HG02571 (cell line): Measurements from ENCODE around the gene TUBB8.
"Not testable (repeated sequence)": the region's sequence is repeated elsewhere in the genome, so short reads cannot be mapped to it uniquely, and the experiment has no call there.

Experiments used
- ATAC-seq: cut with Tn5 transposase; IDR thresholded peaks from one replicate; pipeline ENCODE4 v1.9.1; 2021; ENCODE audit warnings: mild to moderate bottlenecking, moderate library complexity; ENCODE audit not compliant: unreplicated experiment

Gene TUBB8

DNA sequence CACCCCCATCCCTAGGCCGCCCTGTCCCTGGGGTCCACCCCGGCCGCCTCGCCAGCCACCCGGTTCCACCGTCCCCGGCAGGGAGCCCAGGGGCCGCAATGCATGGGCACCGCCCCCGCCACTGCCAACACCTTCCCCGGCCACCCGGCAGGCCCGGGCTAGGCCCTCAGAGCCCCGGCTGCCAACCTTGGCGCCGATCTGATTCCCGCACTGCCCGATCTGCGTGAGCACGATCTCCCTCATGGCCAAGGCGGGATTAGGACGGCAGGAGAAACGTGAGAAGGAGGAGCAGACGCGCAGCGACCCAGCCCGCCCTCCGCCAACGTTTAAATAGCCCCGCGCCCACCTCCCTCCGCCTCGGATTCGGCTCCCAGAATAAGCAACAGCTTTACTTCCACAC, at the start of gene TUBB8:
TSS of gene TUBB8 (minus strand) at position 301 of the 400 bp plus-strand sequence. CDS start at position 243, 58 bp downstream.
- no peak for ATAC-seq

DNA sequence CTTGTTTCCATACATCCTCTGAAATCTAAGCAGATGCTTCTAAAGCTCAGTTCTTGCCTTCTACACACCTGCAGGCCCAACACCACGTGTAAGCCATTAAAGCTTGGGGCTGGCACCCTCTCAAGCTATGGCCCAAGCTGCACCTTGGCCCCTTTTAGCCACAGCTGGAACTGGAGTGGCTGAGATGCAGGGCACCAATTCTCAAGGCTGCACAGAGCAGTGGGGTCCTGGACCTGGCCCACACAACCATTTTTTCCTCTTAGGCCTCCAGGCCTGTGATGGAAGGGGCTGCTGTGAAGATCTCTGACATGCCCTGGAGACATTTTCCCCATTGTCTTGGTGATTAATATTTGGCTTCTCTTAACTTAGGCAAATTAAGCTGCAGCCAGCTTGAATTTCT, 47.4 kb upstream of the TUBB8 start:
- ATAC-seq = no peak

DNA sequence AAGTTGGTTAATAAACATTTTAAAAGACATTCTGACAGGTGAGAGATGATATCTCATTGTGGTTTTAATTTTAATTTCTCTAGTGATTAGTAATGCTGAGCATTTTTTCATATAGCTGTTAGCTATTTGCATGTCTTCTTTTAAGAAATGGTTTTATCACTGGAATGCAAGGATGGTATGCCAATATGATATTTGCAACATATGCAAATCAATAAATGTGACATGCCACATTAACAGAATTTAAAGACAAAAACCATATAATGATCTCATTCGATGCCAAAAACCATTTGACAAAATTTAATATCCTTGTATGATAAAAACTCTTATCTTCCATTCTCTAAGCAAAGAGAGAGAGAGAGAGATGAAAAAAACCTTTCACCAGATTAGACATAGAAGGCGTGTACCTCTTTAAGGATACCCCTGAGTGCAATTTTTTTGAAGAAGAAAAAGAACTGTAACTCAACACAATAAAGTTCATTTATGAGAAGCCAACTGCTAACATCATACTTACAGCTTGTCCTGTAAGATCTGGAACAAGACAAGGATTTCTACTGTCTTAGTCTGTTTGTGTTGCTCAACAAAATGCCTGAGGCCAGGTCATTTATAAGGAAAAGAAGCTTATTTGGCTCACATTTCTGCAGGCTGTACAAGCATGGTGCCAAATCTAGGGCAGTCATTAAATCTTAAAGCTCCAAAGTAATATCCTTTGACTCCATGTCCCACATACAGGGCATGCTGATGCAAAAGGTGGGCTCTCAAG, 46.4 kb upstream of the TUBB8 start:
- ATAC-seq = no peak

DNA sequence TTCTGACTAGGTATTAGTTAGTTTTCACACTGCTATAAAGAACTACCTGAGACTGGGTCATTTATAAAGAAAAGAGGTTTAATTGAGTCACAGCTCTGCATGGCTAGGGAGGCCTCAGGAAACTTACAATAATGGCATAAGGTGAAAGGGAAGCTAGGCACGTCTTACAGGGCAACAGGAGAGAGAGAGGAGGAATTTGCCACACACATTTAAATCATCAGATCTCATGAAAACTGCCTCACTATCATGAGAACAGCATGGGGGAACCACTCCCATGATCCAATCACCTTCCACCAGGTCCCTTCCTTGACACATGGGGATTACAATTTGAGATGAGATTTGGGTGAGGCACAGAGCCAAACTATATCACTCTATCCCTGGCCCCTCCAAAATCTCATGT, 45.5 kb upstream of the TUBB8 start:
- ATAC-seq = no peak

DNA sequence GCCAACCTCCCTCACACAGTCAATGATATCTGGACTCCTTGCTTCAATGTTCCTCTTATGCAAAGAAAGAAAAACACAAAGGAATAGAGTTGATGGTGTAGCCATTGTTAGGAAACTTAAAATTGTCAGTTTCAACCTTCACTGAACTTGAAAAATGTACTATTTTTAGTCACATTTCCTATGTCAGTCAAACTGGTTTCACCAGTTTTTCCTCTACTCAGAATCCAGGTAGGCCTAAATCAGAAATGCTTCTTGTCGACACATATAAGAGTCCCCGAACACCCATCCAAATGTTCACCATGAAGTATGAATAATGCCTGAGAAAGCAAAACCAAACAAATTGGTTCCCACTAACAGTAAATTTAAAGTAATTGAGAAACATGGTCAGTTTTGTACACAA, 43.8 kb upstream of the TUBB8 start:
- ATAC-seq = no peak

DNA sequence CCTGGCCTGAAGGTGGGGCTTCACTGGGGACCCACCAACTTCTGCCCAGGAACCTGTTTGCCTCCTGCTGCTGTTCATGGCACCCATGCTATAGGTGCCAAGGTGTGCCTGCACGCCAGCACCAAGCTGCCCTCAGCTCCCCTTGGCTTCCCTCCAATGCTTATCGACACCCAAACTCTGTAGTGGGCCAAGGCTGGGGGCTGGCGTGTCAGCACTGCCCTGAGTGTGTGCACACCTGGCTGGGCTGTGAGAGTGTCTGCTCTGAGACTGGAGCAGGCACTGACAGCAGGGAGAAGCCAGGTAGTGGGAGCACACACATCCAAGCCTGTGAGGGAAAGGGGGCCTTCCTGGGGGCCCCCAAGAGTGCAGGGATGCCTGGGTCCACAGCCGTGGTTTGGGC, 43.1 kb upstream of the TUBB8 start:
- no peak for ATAC-seq

DNA sequence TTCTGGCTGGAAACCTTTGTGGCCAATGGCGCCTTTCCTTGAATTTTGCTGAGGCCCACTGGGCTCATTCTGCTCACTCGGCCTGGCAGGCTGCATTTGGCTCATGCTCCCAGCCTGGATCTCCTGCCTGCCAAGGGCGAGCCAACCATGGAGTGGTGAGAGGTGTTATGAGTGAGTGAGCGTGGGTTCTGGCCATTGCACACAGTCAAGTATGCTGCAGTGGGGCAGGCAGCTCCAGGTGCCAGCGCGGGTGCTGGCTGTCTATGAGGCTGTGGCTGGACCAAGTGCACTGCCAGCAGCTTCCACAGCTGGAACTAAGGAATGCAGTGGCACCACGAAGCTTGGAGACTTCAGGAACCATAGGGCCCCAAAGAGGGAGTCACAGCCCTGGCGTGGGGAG, 42.2 kb upstream of the TUBB8 start:
- no peak for ATAC-seq

DNA sequence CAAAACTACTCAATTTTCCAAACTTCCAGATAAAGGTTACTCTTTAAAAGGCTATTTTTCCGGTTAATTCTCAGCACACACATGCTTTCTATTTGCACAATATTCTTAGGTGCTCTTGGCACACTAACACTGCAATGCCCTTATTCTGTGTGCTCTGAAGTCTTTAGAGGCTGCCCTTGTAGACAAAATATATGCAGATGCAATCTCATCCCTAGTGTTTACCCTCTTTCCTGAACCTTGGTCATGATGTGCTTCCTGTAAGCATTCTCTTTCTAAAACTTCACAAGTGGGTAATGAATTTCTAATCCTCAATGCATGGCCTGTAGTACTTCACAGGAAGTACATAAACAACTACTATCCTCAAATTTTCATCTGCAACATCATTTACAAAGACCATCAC, 41.1 kb upstream of the TUBB8 start:
- no peak for ATAC-seq

DNA sequence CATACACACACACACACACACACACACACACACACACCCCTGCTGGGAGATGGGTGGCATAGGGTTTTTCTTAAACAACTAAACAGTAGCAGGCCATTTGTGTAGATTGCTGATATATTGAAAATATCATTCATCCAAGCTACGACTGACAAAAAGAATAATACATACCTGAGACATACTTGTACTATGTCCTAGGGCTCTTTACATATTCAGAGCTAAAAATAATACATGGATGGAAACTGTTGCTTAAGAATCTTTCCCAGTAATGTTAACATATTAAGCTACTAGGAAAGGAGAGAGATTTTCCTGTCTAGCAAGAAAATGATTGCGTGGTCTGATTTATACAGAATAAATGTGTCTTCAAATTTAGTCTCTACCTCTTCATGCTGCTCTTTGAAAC, 40.2 kb upstream of the TUBB8 start:
- ATAC-seq = no peak

DNA sequence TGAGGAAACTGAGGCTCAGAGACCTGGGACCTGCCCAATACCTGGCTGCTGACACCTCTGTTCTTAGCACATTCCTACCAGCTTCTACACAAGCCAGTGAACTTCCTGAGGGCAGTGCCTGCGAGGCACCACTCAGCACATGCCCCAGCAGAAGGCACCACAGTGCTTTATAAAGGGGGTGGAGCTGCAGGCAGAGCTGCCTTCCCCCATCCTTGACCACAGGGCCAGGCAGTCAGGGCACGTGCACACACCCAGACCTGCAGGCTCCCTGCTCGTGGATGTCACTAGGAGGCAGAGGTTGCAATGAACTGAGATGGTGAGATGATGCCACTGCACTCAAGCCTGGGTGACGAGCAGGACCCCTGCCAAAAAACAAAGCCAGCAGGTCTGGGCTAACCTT, 39.2 kb upstream of the TUBB8 start:
- ATAC-seq = no peak

DNA sequence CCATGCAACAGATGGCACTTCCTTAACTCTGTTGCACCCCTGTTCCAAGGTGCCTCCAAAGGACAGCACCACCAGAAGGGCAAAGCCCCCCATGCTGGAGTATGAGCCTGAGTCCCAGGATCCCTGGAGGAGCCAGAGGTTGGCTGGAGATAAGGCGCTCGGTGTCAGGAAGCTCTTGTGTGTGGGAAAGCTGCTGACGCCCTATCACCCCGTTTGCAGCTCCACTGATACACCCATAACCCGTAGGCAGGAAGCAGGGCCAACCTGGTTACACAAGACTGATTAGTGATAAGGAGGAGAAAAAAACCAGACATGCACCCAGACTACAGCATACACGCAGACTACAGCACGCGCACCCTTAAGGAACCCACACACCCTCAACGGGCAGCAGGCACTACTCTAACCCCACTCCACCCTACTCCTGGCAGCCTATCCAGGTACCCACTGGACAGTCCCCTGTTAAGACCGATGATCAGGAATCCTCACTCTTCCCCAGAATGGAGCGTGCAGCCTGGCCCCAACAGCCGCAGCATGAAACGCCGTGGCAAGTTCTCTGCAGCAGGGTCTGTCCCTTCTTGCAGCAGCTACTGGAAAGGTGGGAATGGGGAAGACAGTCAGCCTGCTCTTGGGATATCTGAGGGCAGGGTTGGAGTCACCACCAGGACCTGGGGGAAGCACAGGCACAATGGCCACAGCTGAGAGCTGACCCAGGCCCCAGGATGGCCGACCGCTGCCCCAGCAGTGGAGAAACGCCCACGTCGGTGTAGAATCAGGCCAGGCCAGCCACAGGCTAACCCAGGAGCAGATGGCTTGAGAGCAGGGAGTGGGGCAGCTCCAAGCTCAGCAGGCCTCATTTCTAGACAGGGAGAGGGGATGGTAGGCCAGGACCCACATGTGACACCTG, 38.3 kb upstream of the TUBB8 start:
- no peak for ATAC-seq

DNA sequence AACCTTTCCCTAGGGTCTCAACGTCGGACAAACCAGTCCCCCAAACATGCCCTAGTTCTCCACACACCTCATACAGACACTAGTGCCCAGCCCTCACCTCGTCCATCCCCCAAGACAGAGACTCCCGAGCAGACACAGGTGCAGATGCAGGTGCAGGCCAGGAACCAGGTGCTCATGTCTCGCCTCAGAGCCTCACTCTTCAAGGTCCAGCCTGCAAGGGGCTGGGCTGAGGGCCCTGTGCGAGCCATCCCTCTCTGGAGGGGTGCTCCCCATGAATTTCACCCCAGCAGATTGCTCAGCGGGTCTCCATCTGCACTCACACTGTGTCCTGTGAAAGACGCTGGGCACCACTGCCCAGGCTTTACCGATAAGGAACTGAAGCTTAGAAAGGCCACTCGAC, 36.9 kb upstream of the TUBB8 start:
- no peak for ATAC-seq

DNA sequence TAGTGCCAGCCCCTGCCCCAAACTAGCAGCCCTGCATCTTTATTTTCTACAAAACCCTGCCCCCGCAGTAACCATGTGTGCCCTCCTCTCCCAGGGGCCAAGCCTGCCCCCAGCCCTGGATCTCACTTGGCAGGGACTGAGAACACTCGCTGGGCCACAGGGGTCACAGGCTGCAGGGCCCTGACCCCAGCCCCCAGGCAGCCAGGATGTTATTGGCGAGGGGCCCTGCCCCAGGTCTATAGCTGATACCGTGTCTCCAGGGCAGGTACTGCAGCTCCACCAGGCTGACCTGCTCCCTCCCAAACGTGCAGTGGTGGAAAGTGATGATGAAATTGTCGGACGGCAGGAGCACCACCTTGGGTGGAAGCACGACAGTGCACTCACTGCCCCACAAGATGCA, 35.9 kb upstream of the TUBB8 start:
- ATAC-seq = no peak

DNA sequence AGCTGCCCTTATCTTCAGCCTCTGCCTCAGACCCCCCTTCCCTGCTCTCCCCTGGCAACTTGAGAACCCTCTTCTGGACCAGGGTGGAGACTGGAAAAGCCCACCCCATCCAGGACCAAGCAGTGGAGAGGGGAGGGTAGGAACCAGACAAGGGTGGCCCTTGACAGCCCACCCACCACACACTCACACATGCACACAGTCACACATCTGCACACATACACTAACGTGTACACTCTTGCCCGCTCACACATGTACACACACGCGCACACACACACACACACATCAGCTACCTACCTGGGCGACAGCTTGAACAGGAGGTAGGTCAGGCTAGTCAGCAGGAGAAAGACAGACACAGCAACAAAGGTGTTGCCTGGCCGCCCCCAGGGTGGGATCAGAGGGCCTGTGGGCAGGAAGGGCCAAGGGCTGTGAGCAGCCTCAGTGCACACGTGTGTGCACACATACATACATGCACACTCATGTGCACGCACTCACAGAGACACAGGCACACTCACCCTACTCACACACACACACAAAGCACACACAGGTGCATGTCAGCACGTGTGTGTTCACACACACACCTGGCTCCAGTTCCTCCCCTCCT, 34.9 kb upstream of the TUBB8 start:
- ATAC-seq = no peak

DNA sequence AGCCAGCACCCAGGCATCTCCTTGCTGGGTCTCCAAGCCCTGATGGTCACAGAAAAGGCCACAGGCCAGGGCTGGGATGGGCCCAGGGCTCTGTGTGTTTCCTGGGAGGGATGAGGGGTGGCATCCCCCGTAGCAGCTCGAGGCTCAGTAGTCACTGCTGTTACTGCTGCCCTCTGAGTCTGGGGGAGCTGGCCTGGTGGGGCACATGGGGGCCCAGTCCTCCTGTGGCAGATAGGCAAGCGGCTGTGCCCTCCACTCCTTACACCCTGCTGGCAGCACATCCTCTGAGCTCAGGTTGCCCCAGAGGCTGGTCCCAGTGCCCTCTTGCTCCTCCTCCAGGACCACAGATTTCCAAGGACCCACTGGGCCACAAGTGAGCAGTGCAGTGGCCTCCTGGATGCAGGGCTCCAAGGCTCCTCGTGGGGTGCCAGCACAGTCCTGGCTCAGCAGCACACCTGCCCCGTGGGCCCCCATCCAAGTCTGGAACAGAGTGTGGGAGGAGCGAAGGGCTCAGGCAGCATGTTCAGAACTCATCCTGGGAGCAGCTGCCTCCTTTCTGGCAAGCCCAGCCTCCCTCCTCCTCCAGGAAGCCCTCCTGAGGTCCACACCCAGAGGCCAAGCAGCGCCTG, 31.5 kb upstream of the TUBB8 start:
- no peak for ATAC-seq

DNA sequence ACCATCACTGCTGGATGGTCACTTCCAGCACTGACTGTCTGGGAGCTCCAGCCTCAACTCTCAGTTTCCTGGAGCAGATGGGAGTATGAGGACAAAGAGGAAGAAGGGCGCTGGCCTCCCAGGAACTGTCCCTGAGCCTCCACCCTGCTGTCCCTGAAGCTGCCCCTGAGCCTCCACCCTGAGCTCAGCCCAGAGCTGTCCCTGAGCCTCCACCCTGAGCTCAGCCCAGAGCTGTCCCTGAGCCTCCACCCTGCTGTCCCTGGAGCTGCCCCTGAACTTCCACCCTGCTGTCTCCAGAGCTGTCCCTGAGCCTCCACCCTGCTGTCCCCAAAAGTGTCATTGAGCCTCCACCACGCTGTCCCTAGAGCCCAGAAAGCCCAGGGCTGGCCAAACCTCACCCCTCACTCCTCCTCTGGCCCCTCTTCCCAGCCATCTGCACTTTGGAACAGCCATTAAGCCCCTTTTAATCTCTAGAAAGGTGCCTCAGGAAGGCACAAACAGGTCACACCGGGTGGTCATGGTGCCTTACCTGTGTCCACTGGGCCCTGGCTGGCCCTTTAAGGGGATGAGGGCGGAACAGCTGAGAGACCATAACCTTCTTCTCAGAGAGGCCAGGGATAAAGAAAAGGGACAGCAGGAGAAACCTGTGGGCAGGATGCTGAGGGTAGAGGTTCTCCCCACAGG, 30.6 kb upstream of the TUBB8 start:
- ATAC-seq = no peak

DNA sequence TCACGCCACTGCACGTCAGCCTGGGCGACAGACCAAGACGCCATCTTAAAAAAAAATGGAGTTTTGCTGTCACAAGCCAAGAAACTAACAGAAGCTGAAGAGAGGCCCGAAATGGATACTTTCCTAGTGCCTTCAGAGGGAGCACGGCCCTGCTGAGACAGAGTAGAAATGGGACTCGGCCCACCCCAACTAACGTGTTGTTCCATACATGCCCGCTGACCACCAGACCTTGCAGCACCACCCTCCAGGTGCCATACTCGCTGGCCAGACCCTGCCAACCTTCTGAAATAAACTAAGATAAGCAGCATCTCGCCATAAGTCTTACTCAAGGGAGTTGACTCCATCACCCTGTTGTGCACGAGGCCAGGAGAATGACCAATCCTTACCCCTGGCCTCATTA, 29.5 kb upstream of the TUBB8 start:
- ATAC-seq = no peak

DNA sequence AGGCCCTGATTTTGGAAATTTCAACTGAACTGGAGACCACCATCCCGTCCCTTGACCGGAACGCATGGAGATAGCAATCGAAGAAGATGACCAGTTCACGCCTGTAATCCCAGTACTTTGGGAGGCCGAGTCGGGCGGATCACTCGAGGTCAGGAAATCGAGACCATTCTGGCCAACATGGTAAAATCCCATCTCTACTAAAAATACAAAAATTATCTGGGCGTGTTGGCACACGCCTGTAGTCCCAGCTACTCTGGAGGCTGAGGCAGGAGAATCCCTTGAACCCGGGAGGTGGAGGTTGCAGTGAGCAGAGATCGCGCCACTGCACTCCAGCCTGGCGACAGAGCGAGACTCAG, 25.1 kb upstream of the TUBB8 start:
- ATAC-seq = not testable (repeated sequence)

DNA sequence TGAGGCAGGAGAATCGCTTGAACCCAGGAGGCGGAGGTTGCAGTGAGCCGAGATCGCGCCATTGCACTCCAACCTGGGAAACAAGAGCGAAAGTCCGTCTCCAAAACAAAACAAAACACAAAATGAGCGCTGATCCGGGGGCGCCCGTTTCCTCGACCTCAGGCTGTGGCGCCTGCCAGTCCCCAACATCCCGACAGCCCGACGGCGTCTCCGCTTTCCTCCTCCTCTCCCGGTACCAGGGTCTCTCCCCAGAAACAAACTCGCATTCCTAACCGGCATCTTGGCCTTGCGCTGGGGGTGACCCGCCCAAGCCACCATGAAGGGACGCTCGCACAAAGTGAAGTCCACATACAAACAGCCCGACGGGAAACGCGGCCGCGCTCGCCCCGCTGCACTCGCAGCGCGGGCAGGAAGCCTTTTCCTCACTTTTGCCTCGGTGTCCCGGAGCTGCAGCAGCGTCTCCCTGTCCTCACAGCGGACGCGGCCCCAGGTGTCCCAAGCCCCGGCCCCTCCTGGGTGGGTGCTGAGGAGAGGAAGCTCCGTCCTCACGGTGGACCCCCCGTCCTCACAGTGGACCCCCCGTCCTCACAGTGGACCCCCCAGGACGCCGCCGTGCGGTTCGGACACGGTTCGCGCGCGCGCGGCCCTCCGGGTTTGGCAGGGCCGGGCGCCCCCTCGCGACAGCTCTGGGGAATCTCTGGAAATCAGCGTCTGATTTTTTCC, 24.6 kb upstream of the TUBB8 start:
- not testable (repeated sequence) for ATAC-seq

DNA sequence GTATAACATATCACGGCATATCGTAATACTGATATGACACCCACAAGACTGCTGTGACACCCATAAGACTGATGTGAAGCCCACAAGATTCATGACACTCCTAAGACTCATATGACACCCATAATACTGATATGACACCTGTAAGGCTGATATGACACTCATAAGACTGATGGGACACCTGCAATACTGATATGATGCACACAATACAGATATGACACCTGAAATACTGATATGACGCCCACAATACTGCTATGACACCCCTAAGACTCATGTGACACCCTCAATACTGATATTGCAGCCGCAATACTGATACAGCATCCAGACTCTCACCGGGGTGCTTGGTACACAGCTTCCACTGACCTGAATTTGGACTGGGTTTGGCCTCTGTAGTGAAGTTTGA, 19.1 kb upstream of the TUBB8 start:
- not testable (repeated sequence) for ATAC-seq
